ENCODE measurements around the gene FGD2.

DNA sequence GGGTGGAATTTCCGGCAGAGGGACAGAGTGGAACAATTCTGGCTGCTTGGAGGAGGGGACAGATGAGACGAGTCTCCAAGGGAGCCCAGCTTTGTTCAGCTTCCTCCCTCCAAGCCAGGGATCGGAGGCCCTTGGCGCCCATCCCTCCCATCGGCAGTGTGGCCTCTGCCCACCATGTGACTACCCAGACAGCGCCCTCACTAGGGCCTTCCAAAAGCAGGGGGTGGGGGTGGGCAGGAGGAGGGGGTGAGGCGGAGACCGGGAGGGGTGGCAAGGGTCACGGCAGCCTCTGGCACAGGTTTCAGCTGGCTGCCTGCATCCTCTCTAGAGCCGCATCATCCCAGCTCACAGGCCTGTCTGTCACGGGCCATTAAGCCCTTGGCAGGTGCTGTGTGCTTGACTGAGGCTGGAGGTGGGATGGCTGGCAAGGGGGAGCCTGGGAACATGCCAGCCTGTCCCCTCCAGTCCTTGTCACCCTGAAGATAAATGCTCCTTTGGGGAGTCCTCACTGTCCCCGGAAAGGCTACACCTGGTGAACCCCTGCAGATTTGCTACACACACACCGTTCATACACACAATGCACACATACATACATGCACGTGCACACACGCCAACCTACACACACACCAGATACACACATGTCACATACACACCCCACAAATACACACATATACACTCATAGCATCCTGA, 6.2 kb upstream of the FGD2 start:
- TF ChIP-seq, protein P1, sequence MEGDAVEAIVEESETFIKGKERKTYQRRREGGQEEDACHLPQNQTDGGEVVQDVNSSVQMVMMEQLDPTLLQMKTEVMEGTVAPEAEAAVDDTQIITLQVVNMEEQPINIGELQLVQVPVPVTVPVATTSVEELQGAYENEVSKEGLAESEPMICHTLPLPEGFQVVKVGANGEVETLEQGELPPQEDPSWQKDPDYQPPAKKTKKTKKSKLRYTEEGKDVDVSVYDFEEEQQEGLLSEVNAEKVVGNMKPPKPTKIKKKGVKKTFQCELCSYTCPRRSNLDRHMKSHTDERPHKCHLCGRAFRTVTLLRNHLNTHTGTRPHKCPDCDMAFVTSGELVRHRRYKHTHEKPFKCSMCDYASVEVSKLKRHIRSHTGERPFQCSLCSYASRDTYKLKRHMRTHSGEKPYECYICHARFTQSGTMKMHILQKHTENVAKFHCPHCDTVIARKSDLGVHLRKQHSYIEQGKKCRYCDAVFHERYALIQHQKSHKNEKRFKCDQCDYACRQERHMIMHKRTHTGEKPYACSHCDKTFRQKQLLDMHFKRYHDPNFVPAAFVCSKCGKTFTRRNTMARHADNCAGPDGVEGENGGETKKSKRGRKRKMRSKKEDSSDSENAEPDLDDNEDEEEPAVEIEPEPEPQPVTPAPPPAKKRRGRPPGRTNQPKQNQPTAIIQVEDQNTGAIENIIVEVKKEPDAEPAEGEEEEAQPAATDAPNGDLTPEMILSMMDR (IDR thresholded peaks at IDR 0.05): no peak
- TF ChIP-seq POLR2A (IDR thresholded peaks at IDR 0.05): no peak
